ENCODE results near the gene RAP1A.

- TF ChIP-seq CTCF (IDR thresholded peaks at IDR 0.05), result no peak
- TF ChIP-seq POLR2AphosphoS5 (IDR thresholded peaks at IDR 0.05), result no peak
Measured at GRCh38 chr1:111719135-111719534, 99.5 kb downstream of the RAP1A start.
